Measurements from ENCODE around the gene EIF4ENIF1.
"Not testable (repeated sequence)": the region's sequence is repeated elsewhere in the genome, so short reads cannot be mapped to it uniquely, and the experiment has no call there.

DNA sequence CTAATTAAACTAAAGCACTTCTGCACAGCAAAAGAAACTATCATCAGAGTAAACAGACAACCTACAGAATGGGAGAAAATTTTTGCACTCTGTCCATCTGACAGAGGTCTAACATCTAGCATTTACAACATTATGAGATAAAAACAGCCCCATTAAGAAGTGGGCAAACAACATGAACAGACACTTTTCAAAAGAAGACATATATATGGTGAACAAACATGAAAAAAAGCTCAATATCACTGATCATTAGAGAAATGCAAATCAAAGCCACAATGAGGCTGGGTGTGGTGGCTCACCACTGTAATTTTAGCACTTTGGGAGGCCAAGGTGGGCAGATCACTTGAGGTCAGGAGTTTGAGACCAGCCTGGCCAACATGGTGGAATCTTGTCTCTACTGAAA is 17.9 kb upstream of the EIF4ENIF1 start:
- not testable (repeated sequence) for TF ChIP-seq POLR2A (IDR thresholded peaks at IDR 0.05)
- TF ChIP-seq, protein P1, sequence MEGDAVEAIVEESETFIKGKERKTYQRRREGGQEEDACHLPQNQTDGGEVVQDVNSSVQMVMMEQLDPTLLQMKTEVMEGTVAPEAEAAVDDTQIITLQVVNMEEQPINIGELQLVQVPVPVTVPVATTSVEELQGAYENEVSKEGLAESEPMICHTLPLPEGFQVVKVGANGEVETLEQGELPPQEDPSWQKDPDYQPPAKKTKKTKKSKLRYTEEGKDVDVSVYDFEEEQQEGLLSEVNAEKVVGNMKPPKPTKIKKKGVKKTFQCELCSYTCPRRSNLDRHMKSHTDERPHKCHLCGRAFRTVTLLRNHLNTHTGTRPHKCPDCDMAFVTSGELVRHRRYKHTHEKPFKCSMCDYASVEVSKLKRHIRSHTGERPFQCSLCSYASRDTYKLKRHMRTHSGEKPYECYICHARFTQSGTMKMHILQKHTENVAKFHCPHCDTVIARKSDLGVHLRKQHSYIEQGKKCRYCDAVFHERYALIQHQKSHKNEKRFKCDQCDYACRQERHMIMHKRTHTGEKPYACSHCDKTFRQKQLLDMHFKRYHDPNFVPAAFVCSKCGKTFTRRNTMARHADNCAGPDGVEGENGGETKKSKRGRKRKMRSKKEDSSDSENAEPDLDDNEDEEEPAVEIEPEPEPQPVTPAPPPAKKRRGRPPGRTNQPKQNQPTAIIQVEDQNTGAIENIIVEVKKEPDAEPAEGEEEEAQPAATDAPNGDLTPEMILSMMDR (IDR thresholded peaks at IDR 0.05), result not testable (repeated sequence)

Measured in right lobe of liver (tissue), 4 donors.